SU-DHL-6 (cell line): Measurements from ENCODE around the gene PSMC3.

Experiments
- H2AFZ ChIP-seq: fragments of 200-600 bp; sonication (generic); 2 replicates; pipeline ENCODE4 v1.6.1; 2014; ENCODE audit warnings: low read depth, mild to moderate bottlenecking, moderate library complexity, mixed read lengths, antibody characterized with exemption, low read length; ENCODE audit not compliant: severe bottlenecking
- H3F3A ChIP-seq: fragments of 200-600 bp; shearing (Covaris generic); 2 replicates; pipeline ENCODE4 v1.6.0; 2016; ENCODE audit warnings: antibody characterized with exemption, mild to moderate bottlenecking; ENCODE audit not compliant: insufficient read depth
- H3K27ac ChIP-seq: fragments of 200-600 bp; sonication (generic); 2 replicates; pipeline ENCODE4 v1.5.1; 2016; ENCODE audit warnings: low read depth, mild to moderate bottlenecking, low read length, moderate library complexity, mixed read lengths
- H3K27me3 ChIP-seq: fragments of 200-600 bp; sonication (generic), shearing (Covaris generic); 2 replicates; pipeline ENCODE4 v1.6.0; 2014; ENCODE audit warnings: mild to moderate bottlenecking, low read length
- H3K36me3 ChIP-seq: fragments of 200-600 bp; sonication (generic); 2 replicates; pipeline ENCODE4 v1.6.1; 2014; ENCODE audit warnings: mild to moderate bottlenecking, low read length, mixed read lengths
- H3K4me2 ChIP-seq: fragments of 300-600, 200-600 bp; shearing (Covaris generic), sonication (generic); 2 replicates; pipeline ENCODE4 v1.6.0; 2014; ENCODE audit warnings: low read length, low read depth, mild to moderate bottlenecking; ENCODE audit not compliant: poor library complexity, severe bottlenecking
- H3K4me3 ChIP-seq: fragments of 200-600 bp; sonication (generic); 2 replicates; pipeline ENCODE4 v1.5.1; 2014; ENCODE audit warnings: antibody characterized with exemption, low read length, mild to moderate bottlenecking, mixed read lengths; ENCODE audit not compliant: insufficient read depth, poor library complexity, severe bottlenecking
- H3K79me2 ChIP-seq: fragments of 200-600 bp; sonication (generic); 2 replicates; pipeline ENCODE4 v1.6.1; 2014; ENCODE audit warnings: mild to moderate bottlenecking, low read length, moderate library complexity; ENCODE audit not compliant: insufficient read depth
- H3K9ac ChIP-seq: fragments of 200-600 bp; sonication (generic); 2 replicates; pipeline ENCODE4 v1.7.0; 2014; ENCODE audit warnings: mild to moderate bottlenecking, low read length
- H3K9me2 ChIP-seq: fragments of 200-600 bp; sonication (generic); replicated peaks from 2 replicates; pipeline ENCODE4 v1.6.1; 2014; ENCODE audit warnings: low read length; ENCODE audit not compliant: insufficient read depth
- H3K9me3 ChIP-seq: fragments of 200-600 bp; sonication (generic); 2 replicates; pipeline ENCODE4 v1.6.1; 2014; ENCODE audit warnings: low read length, mixed read lengths; ENCODE audit not compliant: insufficient read depth
- H4K20me1 ChIP-seq: fragments of 200-600 bp; sonication (generic); 2 replicates; pipeline ENCODE4 v1.6.1; 2014; ENCODE audit warnings: low read depth, mild to moderate bottlenecking, antibody characterized with exemption, low read length, moderate library complexity, mixed read lengths
- EZH2phosphoT487 ChIP-seq: fragments of 200-600 bp; sonication (generic), shearing (Covaris generic); conservative IDR thresholded peaks from 2 replicates; pipeline ENCODE4 v1.6.1; 2018; ENCODE audit warnings: mild to moderate bottlenecking, antibody characterized with exemption, low read length, moderate library complexity, mixed read lengths
- TF ChIP-seq, protein P1 (sequence below): fragments of 200-600 bp; sonication (generic); IDR thresholded peaks from one replicate; pipeline ENCODE4 v1.5.1; 2017; ENCODE audit warnings: antibody characterized with exemption, mild to moderate bottlenecking, low read length, moderate library complexity; ENCODE audit not compliant: insufficient read depth, poor library complexity, severe bottlenecking

PSMC3 gene

DNA sequence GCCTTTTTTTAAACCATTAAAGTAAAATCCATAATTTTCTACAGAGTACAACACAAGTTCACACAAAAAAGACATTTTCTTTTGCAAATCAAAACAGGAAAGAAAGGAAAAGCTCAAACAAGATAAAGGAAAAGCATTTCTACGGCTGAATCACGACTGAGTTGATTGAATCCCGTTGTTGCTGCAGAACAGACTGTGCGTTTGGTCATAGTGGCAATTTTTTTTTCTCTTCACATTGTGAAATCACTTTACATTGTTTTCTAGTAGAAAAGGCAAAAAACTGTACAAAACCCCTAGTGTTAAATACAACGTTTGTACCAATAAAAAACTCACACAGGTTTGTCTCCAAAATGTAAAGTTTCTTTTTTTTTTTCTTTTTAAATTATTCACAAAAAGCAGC lies 40.0 kb upstream of the PSMC3 start:
- Histone ChIP-seq H3K36me3 (peaks cover 4% of the 10 kb centered on the region; the same call in 1 of the 2 replicates), H3K4me3 (no peak overlapping the region), H3K27me3 (no peaks in the 10 kb centered on the region), H3K9me2 (no peaks in the 10 kb centered on the region), H3K79me2 (peaks cover 6% of the 10 kb centered on the region), H3F3A (no peaks in the 10 kb centered on the region), H3K9ac (no peak overlapping the region), H3K27ac (no peak overlapping the region), H4K20me1 (no peaks in the 10 kb centered on the region), H3K4me2 (no peak overlapping the region), H2AFZ (no peak overlapping the region), H3K9me3 (no peaks in the 10 kb centered on the region)
- TF ChIP-seq, protein P1, sequence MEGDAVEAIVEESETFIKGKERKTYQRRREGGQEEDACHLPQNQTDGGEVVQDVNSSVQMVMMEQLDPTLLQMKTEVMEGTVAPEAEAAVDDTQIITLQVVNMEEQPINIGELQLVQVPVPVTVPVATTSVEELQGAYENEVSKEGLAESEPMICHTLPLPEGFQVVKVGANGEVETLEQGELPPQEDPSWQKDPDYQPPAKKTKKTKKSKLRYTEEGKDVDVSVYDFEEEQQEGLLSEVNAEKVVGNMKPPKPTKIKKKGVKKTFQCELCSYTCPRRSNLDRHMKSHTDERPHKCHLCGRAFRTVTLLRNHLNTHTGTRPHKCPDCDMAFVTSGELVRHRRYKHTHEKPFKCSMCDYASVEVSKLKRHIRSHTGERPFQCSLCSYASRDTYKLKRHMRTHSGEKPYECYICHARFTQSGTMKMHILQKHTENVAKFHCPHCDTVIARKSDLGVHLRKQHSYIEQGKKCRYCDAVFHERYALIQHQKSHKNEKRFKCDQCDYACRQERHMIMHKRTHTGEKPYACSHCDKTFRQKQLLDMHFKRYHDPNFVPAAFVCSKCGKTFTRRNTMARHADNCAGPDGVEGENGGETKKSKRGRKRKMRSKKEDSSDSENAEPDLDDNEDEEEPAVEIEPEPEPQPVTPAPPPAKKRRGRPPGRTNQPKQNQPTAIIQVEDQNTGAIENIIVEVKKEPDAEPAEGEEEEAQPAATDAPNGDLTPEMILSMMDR, result no peak
- no peak for TF ChIP-seq EZH2phosphoT487

DNA sequence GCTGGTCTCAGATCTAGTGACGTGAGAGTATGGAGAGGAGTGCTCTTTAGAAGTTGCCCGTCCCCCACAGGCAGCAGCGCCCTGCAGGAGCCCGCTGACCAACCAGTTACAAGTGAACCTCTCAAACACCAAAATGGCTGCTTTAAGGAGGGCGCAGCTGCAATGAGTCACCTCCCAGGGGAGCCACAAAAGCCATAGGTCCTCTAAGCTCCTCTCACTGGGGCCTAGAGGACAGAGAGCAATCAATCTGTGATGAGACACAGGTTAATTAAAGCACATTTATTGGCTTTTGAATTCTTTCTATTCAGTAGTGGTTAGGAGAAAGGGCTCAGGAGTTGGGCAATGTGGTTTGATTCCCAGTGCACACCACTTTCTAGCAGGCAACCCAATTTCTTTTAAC lies 38.2 kb upstream of the PSMC3 start:
- Histone ChIP-seq H3K4me3 (no peak overlapping the region), H4K20me1 (no peaks in the 10 kb centered on the region), H3K27ac (no peak overlapping the region), H3K9me3 (no peaks in the 10 kb centered on the region), H3K9me2 (no peaks in the 10 kb centered on the region), H3K36me3 (peaks cover 4% of the 10 kb centered on the region; the same call in 1 of the 2 replicates), H3K4me2 (no peak overlapping the region), H3K27me3 (no peaks in the 10 kb centered on the region), H3K9ac (no peak overlapping the region), H2AFZ (no peak overlapping the region), H3F3A (no peaks in the 10 kb centered on the region), H3K79me2 (peaks cover 6% of the 10 kb centered on the region)
- TF ChIP-seq, protein P1, result no peak
- TF ChIP-seq EZH2phosphoT487, result no peak

DNA sequence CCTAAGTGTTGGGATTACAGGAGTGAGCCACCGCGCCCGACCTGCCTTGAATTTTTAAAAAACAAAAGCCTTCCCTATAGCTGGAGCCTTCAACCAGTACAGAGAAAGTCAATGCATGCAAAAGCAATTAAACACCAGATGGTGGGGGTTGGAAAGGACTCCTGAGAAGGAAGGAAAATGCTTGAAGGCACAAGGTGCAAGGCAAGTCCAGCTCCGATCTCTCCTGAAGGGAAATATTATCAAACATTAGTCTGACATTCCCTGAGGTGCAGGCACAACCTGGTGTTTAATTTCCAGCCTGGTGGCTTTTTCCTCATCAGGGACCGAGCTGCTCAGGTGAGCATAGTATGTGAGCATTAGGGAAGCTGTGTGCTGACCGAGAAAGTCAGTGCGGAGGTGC lies 35.6 kb upstream of the PSMC3 start:
- Histone ChIP-seq H3K9ac (no peak overlapping the region), H3K9me3 (no peaks in the 10 kb centered on the region), H3K4me2 (no peak overlapping the region), H3K79me2 (no peaks in the 10 kb centered on the region), H3K27me3 (no peaks in the 10 kb centered on the region), H3K4me3 (no peak overlapping the region), H3K36me3 (no peaks in the 10 kb centered on the region; the same call in 1 of the 2 replicates), H4K20me1 (no peaks in the 10 kb centered on the region), H2AFZ (no peak overlapping the region), H3K27ac (no peak overlapping the region), H3K9me2 (no peaks in the 10 kb centered on the region), H3F3A (no peaks in the 10 kb centered on the region)
- TF ChIP-seq EZH2phosphoT487, result no peak
- TF ChIP-seq, protein P1, result no peak
